Stimulated activated CD8-positive, alpha-beta memory T cell treated with anti-CD3 and anti-CD28 coated beads, Interleukin-15, amount 100 ng/mL, for 48 hours (primary cell): ENCODE measurements around the gene UBE2G2.
"Not testable (repeated sequence)": the region's sequence is repeated elsewhere in the genome, so short reads cannot be mapped to it uniquely, and the experiment has no call there.

Experiments
- DNase-seq, 2 donors: peaks; one replicate each; pipeline ENCODE4 v3.0.0-alpha.2; 2020; ENCODE audit warnings: low read depth in 2 of 2

The UBE2G2 gene

DNA sequence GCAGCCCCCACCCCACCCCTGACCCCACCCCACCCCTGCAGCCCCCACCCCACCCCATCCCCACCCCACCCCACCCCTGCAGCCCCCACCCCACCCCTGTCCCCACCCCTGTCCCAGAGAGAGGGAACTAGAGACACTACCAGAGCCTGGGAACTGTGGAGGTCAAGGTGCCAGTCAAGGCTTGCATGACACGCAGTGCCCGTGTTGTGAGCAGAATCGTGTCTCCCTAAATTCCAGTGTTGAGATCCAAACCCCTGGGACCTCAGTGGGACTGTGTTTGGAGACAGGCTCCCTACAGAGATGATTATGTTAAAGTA, 34.7 kb upstream of the UBE2G2 start:
- DNase-seq, result no peak

DNA sequence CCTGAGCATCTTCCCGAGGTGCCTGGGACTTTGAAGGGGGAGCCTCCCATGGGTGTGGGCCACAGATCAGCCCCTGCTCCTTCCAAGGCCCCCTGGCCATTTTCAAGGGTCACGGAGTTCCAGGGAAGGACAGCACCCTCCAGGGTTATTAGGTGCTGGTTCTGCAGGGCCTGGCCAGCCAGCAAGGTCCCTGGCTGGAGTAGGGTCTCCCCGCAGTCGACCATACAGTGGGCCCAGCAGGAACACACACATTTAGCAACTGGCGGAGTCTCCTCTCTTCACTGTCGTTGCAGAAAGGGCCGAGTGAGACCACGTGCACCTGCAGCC, 34.0 kb upstream of the UBE2G2 start:
- no peak for DNase-seq

DNA sequence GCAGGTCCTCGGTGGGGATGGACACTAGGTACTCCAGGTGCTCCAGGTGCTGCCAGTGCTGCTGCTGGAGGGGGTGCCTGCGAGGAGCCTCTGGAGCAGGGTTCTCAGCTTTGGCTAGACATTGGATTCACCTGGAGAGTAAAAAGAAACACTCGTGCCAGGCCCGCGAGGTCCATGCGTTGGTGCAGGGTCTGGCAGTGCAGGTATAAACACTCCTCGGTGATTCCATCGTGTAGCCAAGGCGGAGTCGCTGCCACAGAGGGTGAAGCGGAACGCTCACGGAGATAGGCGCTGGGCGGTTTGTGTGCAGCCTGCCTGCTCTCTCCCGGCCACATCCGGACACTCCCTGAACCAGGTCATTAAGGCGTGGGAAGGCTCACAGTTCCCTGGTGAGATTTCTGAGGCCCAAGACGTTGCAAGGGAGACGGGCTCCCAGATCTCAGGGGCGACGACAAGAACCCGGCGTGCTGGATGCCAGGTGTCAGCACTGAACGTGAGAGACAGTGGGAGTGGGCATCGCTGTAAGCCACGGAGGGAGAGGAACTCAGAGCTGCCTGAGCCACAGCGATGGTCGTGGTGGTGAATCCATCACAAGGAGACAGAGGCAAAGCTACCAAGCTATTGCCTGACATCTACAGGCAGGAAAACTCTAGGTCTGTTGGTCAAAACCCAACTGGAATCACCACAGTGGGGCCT, 33.5 kb upstream of the UBE2G2 start:
- no peak for DNase-seq

- DNase-seq, result no peak
These were observed 32.8 kb upstream of the UBE2G2 start for GRCh38 chr21:44834231-44834950.

- DNase-seq, result no peak
These were observed 32.0 kb upstream of the UBE2G2 start for GRCh38 chr21:44833663-44834062.

DNA sequence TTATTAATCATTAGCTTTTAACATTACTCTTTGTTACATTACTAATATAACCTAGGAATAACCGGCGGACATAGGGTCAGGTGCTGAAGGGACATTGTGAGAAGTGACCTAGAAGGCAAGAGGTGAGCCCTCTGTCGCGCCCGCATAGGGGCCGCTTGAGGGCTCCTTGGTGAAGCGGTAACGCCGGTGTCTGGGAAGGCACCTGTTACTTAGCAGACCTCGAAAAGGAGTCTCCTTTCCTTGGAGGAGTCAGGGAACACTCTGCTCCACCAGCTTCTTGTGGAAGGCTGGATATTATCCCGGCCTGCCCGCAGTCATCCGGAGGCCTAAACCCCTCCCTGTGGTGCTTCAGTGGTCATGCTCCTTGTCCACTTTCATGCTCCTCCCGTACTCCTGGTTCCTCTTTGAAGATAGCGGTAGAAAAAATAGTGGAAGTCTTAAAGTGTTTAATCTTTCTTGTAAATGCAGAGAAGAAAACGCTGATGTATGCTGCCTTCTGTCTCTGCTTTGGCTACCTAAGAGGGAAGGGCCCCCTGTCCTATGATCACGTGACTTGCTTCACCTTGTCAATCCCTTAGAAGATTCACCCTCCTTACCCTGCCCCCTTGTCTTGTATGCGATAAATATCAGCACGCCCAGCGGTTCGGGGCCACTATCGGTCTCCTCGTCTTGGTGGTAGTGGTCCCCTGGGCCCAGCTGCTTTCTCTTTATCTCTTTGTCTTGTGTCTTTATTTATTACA, 31.1 kb upstream of the UBE2G2 start:
- DNase-seq, result not testable (repeated sequence)

DNA sequence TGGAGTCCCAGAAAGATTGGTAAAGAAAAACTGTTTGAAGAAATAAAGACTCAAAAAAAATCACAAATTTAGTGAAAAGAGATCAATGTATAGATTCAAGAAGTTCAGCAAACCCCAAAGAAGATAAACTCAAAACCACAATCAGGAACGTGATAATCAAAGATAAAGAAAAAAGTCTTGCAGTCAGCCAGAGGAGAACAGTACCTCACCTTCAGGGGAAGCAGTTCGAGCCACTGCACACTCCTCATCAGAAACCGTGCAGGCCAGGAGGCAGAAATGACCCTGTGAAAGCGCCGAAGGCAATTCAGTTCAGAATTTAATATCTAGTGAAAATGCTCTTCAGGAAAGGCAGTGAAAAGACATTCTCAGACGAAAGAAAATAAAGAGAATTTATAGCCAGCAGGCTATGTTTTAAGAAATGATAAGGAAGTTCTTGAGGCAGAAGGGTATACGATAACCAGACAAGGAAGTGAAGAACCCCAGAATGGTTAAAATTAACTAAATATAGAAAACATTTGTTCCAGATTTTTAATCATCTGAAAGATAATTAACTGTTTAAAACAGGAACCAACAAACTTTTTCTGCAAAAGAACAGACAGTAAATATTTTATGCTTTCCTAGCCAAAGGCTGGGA, 29.7 kb upstream of the UBE2G2 start:
- DNase-seq, result no peak

DNA sequence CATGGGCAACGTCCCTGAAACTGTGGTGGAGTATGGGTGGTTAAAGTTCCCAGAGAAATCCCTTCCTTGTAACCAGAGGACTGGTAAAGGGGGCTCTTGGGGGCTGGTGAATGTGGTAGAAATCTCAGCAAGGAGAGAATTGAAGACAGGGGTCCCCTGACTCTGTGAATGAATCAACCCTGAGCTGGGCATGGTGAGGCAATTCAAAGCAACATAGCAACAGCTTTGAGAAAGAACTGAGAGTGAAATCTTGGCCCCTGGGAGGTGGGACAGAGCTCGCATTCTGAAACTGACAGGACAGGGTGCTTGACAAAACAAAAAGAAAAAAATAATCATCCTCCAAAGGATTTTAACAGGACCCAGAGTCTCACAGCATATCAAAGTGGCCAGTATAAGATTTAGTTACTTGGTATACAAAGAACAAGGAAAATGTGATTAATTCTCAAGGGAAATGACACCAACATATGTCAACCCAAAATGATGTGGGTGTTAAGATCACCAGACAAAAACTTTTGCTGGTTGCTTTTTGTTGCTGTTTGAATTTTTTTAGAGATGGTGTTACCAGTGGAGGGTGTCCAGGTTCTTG, 28.0 kb upstream of the UBE2G2 start:
- no peak for DNase-seq

- no peak for DNase-seq
These were observed 26.9 kb upstream of the UBE2G2 start for GRCh38 chr21:44828362-44829056.

GRCh38 chr21:44823179-44823660, 21.6 kb upstream of the UBE2G2 start:
- no peak for DNase-seq

GRCh38 chr21:44822484-44823178, 21.0 kb upstream of the UBE2G2 start:
- DNase-seq, result no peak

- DNase-seq, result no peak
These were observed 19.2 kb upstream of the UBE2G2 start for GRCh38 chr21:44820851-44821250.

DNA sequence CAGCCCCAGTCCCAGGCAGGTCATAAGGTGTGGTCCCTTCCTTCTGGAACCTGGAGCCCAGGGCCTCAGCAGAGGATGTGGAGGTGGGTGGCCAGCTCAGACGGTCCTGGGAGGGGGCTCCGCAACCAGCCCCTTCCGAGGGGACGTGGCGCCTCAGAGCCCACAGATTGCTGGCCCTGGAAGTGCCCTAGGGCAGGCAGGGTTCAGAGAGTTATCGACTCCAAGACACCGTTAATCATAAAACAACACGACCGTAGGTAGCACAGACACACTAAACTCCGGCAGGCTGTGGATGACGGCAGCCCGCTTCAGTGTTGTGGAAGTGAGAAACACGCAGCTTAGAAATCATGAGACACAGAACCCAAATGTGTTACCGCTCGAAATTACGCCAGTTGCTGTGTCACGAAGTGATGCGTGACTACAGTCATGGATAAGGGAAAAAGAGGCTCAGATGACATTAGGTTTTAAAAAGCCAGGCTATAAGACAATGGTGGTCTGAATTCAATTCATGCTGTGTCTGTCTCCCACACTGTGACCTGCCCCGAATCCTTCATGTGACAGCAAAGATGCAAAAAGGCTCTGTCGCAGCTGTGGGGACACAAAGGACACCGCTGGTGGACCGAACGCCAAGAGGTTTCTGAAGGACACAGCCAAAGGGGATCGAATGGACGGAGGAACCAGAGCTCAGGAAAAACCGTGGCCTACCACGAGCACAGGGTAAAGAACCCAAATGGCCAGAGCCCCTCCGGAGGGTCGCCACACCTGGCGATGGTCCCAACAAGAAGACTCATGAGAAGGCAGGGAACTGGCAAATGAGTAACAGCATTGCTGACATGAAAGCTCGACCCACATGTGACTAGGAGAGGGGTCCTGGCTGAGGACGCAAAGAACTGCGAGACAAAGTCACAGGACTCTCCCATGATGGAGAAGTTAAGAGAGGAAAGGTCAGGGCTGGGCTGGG, 17.9 kb upstream of the UBE2G2 start:
- no peak for DNase-seq

DNA sequence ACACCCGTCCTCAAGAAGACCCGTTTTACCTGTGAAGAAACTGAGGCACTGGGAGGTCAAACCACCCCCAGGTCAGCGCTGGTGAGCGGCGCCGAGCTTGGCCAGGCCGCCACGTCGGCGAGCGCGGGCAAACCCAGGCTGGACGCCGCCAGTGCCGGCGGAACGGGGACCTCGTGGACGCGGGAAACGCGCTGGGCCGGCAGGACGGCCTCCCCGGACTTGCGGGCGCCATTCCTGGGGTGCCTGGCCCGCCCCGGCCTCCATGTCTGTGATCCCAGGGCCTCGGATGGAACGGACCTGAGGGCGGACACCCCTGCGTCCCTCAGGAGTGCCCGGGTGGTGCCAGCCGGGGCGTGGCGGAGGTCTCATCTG, 17.0 kb upstream of the UBE2G2 start:
- DNase-seq, result no peak

GRCh38 chr21:44817914-44818639, 16.5 kb upstream of the UBE2G2 start, which contains the start of gene SUMO3:
Gene SUMO3 (minus strand): TSS chr21:44818062. CDS start chr21:44817968, 94 bp downstream.
- DNase-seq, result peak; percentile 75 to 81

DNA sequence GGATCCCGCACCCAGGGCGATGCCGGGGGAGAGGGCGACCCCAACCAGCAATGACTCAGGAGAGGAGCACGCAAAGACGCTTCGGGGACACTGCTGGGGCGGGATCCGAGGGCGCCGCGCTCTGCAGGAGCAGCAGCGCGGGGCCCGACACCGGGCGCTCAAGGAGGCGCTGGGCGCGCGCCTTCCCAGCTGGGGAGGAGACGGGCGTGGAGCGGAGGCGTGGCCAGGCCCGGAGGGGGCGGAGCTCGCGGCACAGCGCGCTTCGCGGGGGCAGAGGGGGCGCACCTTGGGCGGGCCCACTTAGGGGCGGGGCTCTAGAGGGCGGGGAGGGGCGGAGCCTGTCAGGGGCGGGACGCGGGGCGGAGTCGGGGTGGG, 15.9 kb upstream of the UBE2G2 start:
- peak; percentile 86 to 87 for DNase-seq

DNA sequence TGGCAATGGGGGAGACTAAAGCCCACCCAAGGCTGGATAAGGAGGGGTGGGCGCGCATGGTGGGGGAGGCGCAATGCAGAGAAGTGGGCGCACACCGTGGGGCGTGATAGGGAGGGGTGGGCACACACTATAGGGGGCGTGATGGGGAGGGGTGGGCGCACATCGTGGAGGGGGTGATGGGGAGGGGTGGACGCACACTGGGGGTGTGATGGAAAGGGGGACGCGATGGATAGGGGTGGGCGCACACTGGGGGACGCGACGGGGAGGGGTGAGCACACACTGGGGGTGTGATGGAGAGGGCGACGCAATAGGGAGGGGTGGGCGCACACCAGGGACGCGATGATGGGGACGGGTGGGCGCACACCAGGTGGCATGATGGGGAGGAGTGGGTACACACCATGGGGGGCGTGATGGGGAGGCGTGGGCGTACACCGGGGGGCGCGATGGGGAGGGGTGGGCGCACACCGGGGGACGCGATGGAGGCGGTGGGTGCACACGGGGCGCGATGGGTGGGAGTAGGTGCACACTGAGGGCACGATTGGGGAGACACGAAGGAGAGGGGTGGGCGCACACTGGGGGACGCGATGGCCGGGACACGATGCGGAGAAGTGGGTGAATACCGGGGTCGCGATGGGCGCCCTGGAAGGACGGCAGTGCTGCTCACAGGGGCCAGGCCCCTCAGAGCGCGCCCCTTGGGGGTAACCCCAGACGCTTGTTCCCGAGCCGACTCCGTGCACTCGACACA, 15.3 kb upstream of the UBE2G2 start:
- DNase-seq, result no peak
